C4-2B (cell line): ENCODE results near the gene SYTL3.

Source experiments
- CTCF ChIP-seq: fragments of 450-650 bp; conservative IDR thresholded peaks from 2 replicates; pipeline ENCODE4 v1.5.1; 2017; ENCODE audit warnings: mild to moderate bottlenecking
- ZFX ChIP-seq: fragments of 450-650 bp; IDR thresholded peaks from 2 replicates; pipeline ENCODE4 v1.6.1; 2017

- TF ChIP-seq CTCF (no peak), ZFX (no peak)
Observed at GRCh38 chr6:158797331-158798310, 147.8 kb downstream of the SYTL3 start.
